Bone marrow (tissue), 2 donors: Measurements from ENCODE around the gene EHD4.

Experiments
- DNase-seq, 2 donors: peaks; one replicate each; lab custom pipeline; 2025; lab: John Stamatoyannopoulos, UW

EHD4 gene

GRCh38 chr15:41881086-41881485, 91.3 kb downstream of the EHD4 start:
- DNase-seq: no peak

GRCh38 chr15:41880156-41880877, 92.0 kb downstream of the EHD4 start:
- DNase-seq: no peak

GRCh38 chr15:41879321-41879845, 93.0 kb downstream of the EHD4 start:
- DNase-seq: no peak

GRCh38 chr15:41878355-41878699, 94.0 kb downstream of the EHD4 start:
- DNase-seq: no peak

GRCh38 chr15:41877631-41878354, 94.6 kb downstream of the EHD4 start:
- DNase-seq: no peak

- no peak for DNase-seq
These were observed 95.7 kb downstream of the EHD4 start for GRCh38 chr15:41876689-41877088.

- no peak for DNase-seq
These were observed 96.3 kb downstream of the EHD4 start for GRCh38 chr15:41876007-41876406.

GRCh38 chr15:41874736-41875135, 97.6 kb downstream of the EHD4 start:
- DNase-seq: no peak

- no peak for DNase-seq
These were observed 98.6 kb downstream of the EHD4 start for GRCh38 chr15:41873711-41874110.

- no peak for DNase-seq
These were observed 100.1 kb downstream of the EHD4 start for GRCh38 chr15:41872166-41872747.

- no peak for DNase-seq
These were observed 101.0 kb downstream of the EHD4 start for GRCh38 chr15:41871175-41871905.

- DNase-seq: no peak
These were observed 101.7 kb downstream of the EHD4 start for GRCh38 chr15:41870689-41871081.

GRCh38 chr15:41869770-41870688, 102.3 kb downstream of the EHD4 start:
- DNase-seq: no peak

GRCh38 chr15:41868321-41868720, 104.0 kb downstream of the EHD4 start:
- DNase-seq: no peak

- no peak for DNase-seq
These were observed 105.3 kb downstream of the EHD4 start for GRCh38 chr15:41866872-41867579.

GRCh38 chr15:41866263-41866703, 106.1 kb downstream of the EHD4 start:
- no peak for DNase-seq

- DNase-seq: no peak
These were observed 106.8 kb downstream of the EHD4 start for GRCh38 chr15:41865490-41866055.

GRCh38 chr15:41862515-41863116, 109.7 kb downstream of the EHD4 start:
- no peak for DNase-seq

- DNase-seq: no peak
These were observed 110.5 kb downstream of the EHD4 start for GRCh38 chr15:41861736-41862356.
